Fibroblast of lung (primary cell): ENCODE results near the gene DNAJC18. TPM values are rescaled to one million over a fixed set of nuclear protein-coding genes. Genes with fewer than 3 reads are reported as not detected.

Source experiments
- DNase-seq, 2 donors: peaks; one replicate each; pipeline versions ENCODE4 v3.0.0 to v3.0.0-alpha.2; 2010; ENCODE audit warnings: low read depth in 2 of 2
- H2AFZ ChIP-seq: 2 replicates; pipeline ENCODE4 v1.5.1; 2012; ENCODE audit warnings: low read length, control low read depth, inconsistent platforms
- H3K27ac ChIP-seq: 2 replicates; pipeline ENCODE4 v1.5.1; 2011; ENCODE audit warnings: low read length, control low read depth; ENCODE audit not compliant: insufficient read depth
- H3K27me3 ChIP-seq: 2 replicates; pipeline ENCODE4 v1.5.1; 2011; ENCODE audit warnings: mild to moderate bottlenecking, low read length; ENCODE audit not compliant: control insufficient read depth, insufficient read depth
- H3K36me3 ChIP-seq: 2 replicates; pipeline ENCODE4 v1.5.1; 2011; ENCODE audit warnings: low read length; ENCODE audit not compliant: control insufficient read depth, insufficient read depth
- H3K4me1 ChIP-seq: 2 replicates; pipeline ENCODE4 v1.5.1; 2011; ENCODE audit warnings: low read length; ENCODE audit not compliant: control insufficient read depth, insufficient read depth; ENCODE audit errors: extremely low read depth
- H3K4me2 ChIP-seq: 2 replicates; pipeline ENCODE4 v1.5.1; 2011; ENCODE audit warnings: low read length, control low read depth; ENCODE audit not compliant: insufficient read depth; ENCODE audit errors: extremely low read depth
- H3K4me3 ChIP-seq, 4 experiments: fragments of 200-600 bp in 1 of 4; sonication (generic) in 1 of 4; replicated peaks in 1 of 4; 2 replicates each; pipeline ENCODE4 v1.5.1; 2011 to 2016; ENCODE audit warnings: low read length in 4 of 4, low read depth in 3 of 4, mild to moderate bottlenecking in 3 of 4, control low read depth in 2 of 4, inconsistent platforms in 1 of 4, mixed read lengths in 1 of 4; ENCODE audit not compliant: insufficient read depth in 1 of 4; ENCODE audit errors: control extremely low read depth in 1 of 4
- H3K79me2 ChIP-seq: 2 replicates; pipeline ENCODE4 v1.5.1; 2012; ENCODE audit warnings: mild to moderate bottlenecking, low read length, inconsistent platforms; ENCODE audit not compliant: control insufficient read depth, insufficient read depth
- H3K9ac ChIP-seq: 2 replicates; pipeline ENCODE4 v1.5.1; 2011; ENCODE audit warnings: mild to moderate bottlenecking, low read length, control low read depth; ENCODE audit not compliant: insufficient read depth
- H3K9me3 ChIP-seq: 2 replicates; pipeline ENCODE4 v1.5.1; 2012; ENCODE audit warnings: low read depth, low read length; ENCODE audit not compliant: control insufficient read depth, insufficient read depth
- H4K20me1 ChIP-seq: 2 replicates; pipeline ENCODE4 v1.5.1; 2011; ENCODE audit warnings: low read length; ENCODE audit not compliant: control insufficient read depth, insufficient read depth; ENCODE audit errors: extremely low read depth
- EZH2 ChIP-seq: IDR thresholded peaks from 2 replicates; pipeline ENCODE4 v1.5.1; 2012; ENCODE audit warnings: low read length, control low read depth, mild to moderate bottlenecking; ENCODE audit errors: missing control alignments
- polyA plus RNA-seq, 2 donors: library from polyadenylated mRNA; depleted of rRNA in 1 of 2; stranded (reverse) in 1 of 2; unstranded in 1 of 2; fragments of >200 nt; gene quantifications; 2 replicates each; pipeline ENCODE4 v1.2.1, GENCODE V29; 2011 to 2012; ENCODE audit warnings: missing spikeins in 1 of 2
- total RNA-seq: library from RNA; depleted of rRNA; stranded (reverse); fragments of >200 nt; gene quantifications from 2 replicates; pipeline ENCODE4 v1.2.1, GENCODE V29; 2014
- TF ChIP-seq, protein P1 (sequence below), 2 donors: IDR thresholded peaks in 1 of 2; conservative IDR thresholded peaks in 1 of 2; 1 replicate in 1 of 2; 2 replicates in 1 of 2; pipeline ENCODE4 v1.5.1; 2011 to 2012; ENCODE audit warnings: low read length in 2 of 2, control low read depth in 1 of 2, inconsistent platforms in 1 of 2, low read depth in 1 of 2, mild to moderate bottlenecking in 1 of 2

Gene DNAJC18
- total and polyA plus RNA-seq, 2 donors (not counting 1 experiment from before 2014, with no cell fraction given), result 12.6 to 14.6 TPM

DNA sequence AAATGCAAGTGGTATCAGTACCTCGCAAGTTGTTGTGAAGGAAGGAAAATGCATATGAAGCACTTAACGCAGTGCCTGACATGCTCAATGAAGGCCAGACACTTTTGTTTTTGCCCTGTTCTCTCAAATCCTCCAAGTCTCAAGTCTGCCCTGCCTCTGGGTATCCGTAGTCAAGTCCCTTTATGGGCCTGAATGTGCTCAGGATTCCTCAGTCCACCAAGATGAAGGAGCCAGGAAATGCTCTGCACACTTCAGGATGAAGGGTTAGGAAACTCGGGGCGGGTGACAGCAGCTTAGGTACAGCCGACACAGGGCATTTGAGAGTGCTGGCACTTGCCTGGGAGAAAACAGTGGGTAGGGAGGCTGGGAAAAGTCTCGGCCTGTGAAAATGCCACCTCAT is 21.9 kb upstream of the DNAJC18 start:
- H3K36me3 ChIP-seq, result no peaks in the 10 kb centered on the region
- H4K20me1 ChIP-seq, result no peaks in the 10 kb centered on the region
- H3K79me2 ChIP-seq, result no peaks in the 10 kb centered on the region
- no peaks in the 10 kb centered on the region for H3K27me3 ChIP-seq
- no peak overlapping the region for H2AFZ ChIP-seq
- H3K4me1 ChIP-seq, result no peaks in the 10 kb centered on the region
- H3K9ac ChIP-seq, result no peak overlapping the region
- no peak overlapping the region for H3K4me3 ChIP-seq
- DNase-seq, result no peak
- H3K4me2 ChIP-seq, result no peak overlapping the region
- no peak for TF ChIP-seq EZH2
- TF ChIP-seq, protein P1, sequence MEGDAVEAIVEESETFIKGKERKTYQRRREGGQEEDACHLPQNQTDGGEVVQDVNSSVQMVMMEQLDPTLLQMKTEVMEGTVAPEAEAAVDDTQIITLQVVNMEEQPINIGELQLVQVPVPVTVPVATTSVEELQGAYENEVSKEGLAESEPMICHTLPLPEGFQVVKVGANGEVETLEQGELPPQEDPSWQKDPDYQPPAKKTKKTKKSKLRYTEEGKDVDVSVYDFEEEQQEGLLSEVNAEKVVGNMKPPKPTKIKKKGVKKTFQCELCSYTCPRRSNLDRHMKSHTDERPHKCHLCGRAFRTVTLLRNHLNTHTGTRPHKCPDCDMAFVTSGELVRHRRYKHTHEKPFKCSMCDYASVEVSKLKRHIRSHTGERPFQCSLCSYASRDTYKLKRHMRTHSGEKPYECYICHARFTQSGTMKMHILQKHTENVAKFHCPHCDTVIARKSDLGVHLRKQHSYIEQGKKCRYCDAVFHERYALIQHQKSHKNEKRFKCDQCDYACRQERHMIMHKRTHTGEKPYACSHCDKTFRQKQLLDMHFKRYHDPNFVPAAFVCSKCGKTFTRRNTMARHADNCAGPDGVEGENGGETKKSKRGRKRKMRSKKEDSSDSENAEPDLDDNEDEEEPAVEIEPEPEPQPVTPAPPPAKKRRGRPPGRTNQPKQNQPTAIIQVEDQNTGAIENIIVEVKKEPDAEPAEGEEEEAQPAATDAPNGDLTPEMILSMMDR (conservative IDR thresholded peaks at IDR 0.05 in 1 of 2, IDR thresholded peaks at IDR 0.05 in 1 of 2; ENCODE audit: low read depth in 1 of 2, low read length in 2 of 2), result no peak
- H3K9me3 ChIP-seq, result no peaks in the 10 kb centered on the region
- H3K27ac ChIP-seq, result no peak overlapping the region

DNA sequence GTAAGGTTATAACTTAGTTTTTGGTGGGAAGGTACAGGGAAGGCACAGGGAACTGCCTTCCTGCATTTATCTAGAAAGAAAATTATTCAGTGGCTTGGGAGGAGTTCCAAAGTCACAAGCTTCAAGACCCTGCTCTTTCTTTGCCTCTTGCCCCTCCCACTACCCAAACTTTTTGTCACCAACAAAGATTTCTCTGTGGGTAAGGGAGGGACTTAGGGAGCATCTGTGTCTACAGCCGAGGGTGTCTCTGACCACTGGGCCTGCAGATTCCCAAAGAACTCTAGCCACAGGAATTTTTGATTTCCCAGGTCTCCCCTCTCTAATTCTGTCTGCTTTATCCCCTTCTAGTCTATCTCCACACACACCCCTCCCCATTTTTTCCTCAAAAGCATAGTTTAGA is 21.1 kb upstream of the DNAJC18 start:
- H3K79me2 ChIP-seq, result no peaks in the 10 kb centered on the region
- peak in 1 of 2 donors; percentile 49 for DNase-seq
- no peak overlapping the region for H3K27ac ChIP-seq
- H3K4me2 ChIP-seq, result no peak overlapping the region
- H3K4me1 ChIP-seq, result no peaks in the 10 kb centered on the region
- H3K9me3 ChIP-seq, result no peaks in the 10 kb centered on the region
- no peaks in the 10 kb centered on the region for H3K27me3 ChIP-seq
- TF ChIP-seq EZH2, result no peak
- TF ChIP-seq, protein P1 (conservative IDR thresholded peaks at IDR 0.05 in 1 of 2, IDR thresholded peaks at IDR 0.05 in 1 of 2; ENCODE audit: low read depth in 1 of 2, low read length in 2 of 2), result no peak
- H2AFZ ChIP-seq, result no peak overlapping the region
- no peaks in the 10 kb centered on the region for H3K36me3 ChIP-seq
- H3K4me3 ChIP-seq, result no peak overlapping the region
- no peaks in the 10 kb centered on the region for H4K20me1 ChIP-seq
- H3K9ac ChIP-seq, result no peak overlapping the region

DNA sequence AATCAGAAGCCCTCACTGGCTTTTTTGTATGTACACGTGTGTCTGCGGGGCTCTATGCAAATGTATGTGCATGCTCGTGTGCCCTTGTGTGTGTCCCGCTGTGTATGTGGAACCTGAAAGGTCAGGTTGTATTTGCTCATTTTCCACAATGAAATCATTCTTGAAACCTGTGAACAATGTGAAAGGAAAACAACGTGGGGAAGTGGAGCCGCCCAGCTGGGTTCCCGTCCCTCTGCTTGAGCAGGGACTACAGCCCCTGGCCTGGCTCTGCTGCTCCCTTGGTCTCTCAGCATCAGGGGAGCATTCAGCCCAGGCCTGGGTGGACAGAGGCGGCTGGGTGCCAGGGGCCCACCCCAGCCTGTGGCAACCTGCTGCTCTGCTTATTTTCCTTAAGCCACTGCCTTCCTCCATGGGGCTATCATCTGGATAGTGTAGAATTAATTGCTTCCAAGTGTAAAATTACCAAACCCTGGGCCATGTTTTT is 20.2 kb upstream of the DNAJC18 start:
- peak in 1 of 2 donors; percentile 32 for DNase-seq
- H3K4me1 ChIP-seq, result no peaks in the 10 kb centered on the region
- TF ChIP-seq, protein P1 (conservative IDR thresholded peaks at IDR 0.05 in 1 of 2, IDR thresholded peaks at IDR 0.05 in 1 of 2; ENCODE audit: low read depth in 1 of 2, low read length in 2 of 2), result no peak
- no peak for TF ChIP-seq EZH2
- H3K4me3 ChIP-seq, result no peak overlapping the region
- no peak overlapping the region for H3K27ac ChIP-seq
- H3K79me2 ChIP-seq, result no peaks in the 10 kb centered on the region
- H3K4me2 ChIP-seq, result no peak overlapping the region
- H3K9ac ChIP-seq, result no peak overlapping the region
- H4K20me1 ChIP-seq, result no peaks in the 10 kb centered on the region
- no peaks in the 10 kb centered on the region for H3K9me3 ChIP-seq
- H3K27me3 ChIP-seq, result no peaks in the 10 kb centered on the region
- no peak overlapping the region for H2AFZ ChIP-seq
- H3K36me3 ChIP-seq, result no peaks in the 10 kb centered on the region
